Endothelial cell of umbilical vein (primary cell): ENCODE measurements around the gene CFL1. TPM values are rescaled to one million over a fixed set of nuclear protein-coding genes. Genes with fewer than 3 reads are reported as not detected.

ENCODE experiments used
- BruUV-seq: library from RNA; stranded (reverse); fragments of 400-500 nt; replicated peaks from 2 replicates; lab custom pipeline; 2021; lab: Mats Ljungman, UMichigan
- CTCF ChIA-PET: fragments of 300-600, 350-600 bp; sonication (Branson Sonifier 250); formaldehyde crosslinking; loops from one replicate; lab custom pipeline; 2021; ENCODE audit warnings: antibody characterized with exemption, inconsistent platforms; lab: Charles Lee
- POLR2A ChIA-PET: fragments of 300-600, 350-600 bp; sonication (Branson Sonifier 250); formaldehyde crosslinking; loops from one replicate; lab custom pipeline; 2021; ENCODE audit warnings: antibody characterized with exemption, inconsistent platforms; lab: Charles Lee
- DNase-seq: peaks from one replicate; pipeline ENCODE4 v3.0.0-alpha.2; 2011; ENCODE audit warnings: low read depth, low spot score
- FAIRE-seq: peaks from 2 replicates; lab custom pipeline; 2011; peaks lifted over from hg19 to GRCh38; lab: Jason Lieb, UNC
- H2AFZ ChIP-seq: 2 replicates; pipeline ENCODE4 v1.6.0; 2012; ENCODE audit warnings: low read depth, low read length, control low read depth, inconsistent platforms
- H3K27ac ChIP-seq: 2 replicates; pipeline ENCODE4 v1.5.1; 2011; ENCODE audit warnings: low read depth, mild to moderate bottlenecking, control low read depth, low read length, moderate library complexity; ENCODE audit not compliant: insufficient read depth
- H3K27me3 ChIP-seq, 2 experiments: 2 replicates each; pipeline versions ENCODE4 v1.6.0 to v1.6.1; 2011; ENCODE audit warnings: low read length in 2 of 2, mixed read lengths in 1 of 2; ENCODE audit not compliant: control insufficient read depth in 2 of 2, insufficient read depth in 2 of 2
- H3K36me3 ChIP-seq, 2 experiments: 2 replicates in 1 of 2; 3 replicates in 1 of 2; pipeline ENCODE4 v1.5.1; 2011; ENCODE audit warnings: low read length in 2 of 2, mild to moderate bottlenecking in 1 of 2, moderate library complexity in 1 of 2; ENCODE audit not compliant: control insufficient read depth in 2 of 2, insufficient read depth in 2 of 2; ENCODE audit errors: extremely low read depth in 1 of 2
- H3K4me1 ChIP-seq: 3 replicates; pipeline ENCODE4 v1.5.1; 2011; ENCODE audit warnings: mild to moderate bottlenecking, low read length; ENCODE audit not compliant: control insufficient read depth, insufficient read depth; ENCODE audit errors: extremely low read depth
- H3K4me2 ChIP-seq: 2 replicates; pipeline ENCODE4 v1.6.1; 2011; ENCODE audit warnings: low read length, control low read depth, mixed read lengths; ENCODE audit not compliant: insufficient read depth
- H3K4me3 ChIP-seq, 3 experiments: fragments of 200-600 bp in 1 of 3; sonication (generic), shearing (Covaris generic) in 1 of 3; replicated peaks in 1 of 3; 2 replicates each; pipeline ENCODE4 v1.5.1; 2011 to 2016; ENCODE audit warnings: control low read depth in 3 of 3, low read length in 3 of 3, mild to moderate bottlenecking in 2 of 3, inconsistent platforms in 1 of 3, low read depth in 1 of 3, moderate library complexity in 1 of 3; ENCODE audit not compliant: insufficient read depth in 1 of 3
- H3K79me2 ChIP-seq: 2 replicates; pipeline ENCODE4 v1.6.0; 2012; ENCODE audit warnings: low read length, inconsistent platforms; ENCODE audit not compliant: control insufficient read depth, insufficient read depth
- H3K9ac ChIP-seq: replicated peaks from 2 replicates; pipeline ENCODE3; 2011; ENCODE audit warnings: low read length, control low read depth; ENCODE audit not compliant: insufficient read depth; ENCODE audit errors: extremely low read depth
- H3K9me1 ChIP-seq: replicated peaks from 3 replicates; pipeline ENCODE4 v1.6.0; 2011; ENCODE audit warnings: mild to moderate bottlenecking, low read length; ENCODE audit not compliant: control insufficient read depth, insufficient read depth; ENCODE audit errors: extremely low read depth
- H3K9me3 ChIP-seq: replicated peaks from 2 replicates; pipeline ENCODE4 v1.5.1; 2012; ENCODE audit warnings: low read length, inconsistent platforms; ENCODE audit not compliant: control insufficient read depth, insufficient read depth
- H4K20me1 ChIP-seq: replicated peaks from 2 replicates; pipeline ENCODE3; 2011; ENCODE audit warnings: mild to moderate bottlenecking, low read length; ENCODE audit not compliant: control insufficient read depth, insufficient read depth; ENCODE audit errors: extremely low read depth
- CTCF ChIP-seq, 2 donors: IDR thresholded peaks; 1 replicate in 1 of 2; 2 replicates in 1 of 2; pipeline ENCODE4 v1.5.1; 2011; ENCODE audit warnings: low read length in 2 of 2, mild to moderate bottlenecking in 2 of 2, moderate library complexity in 2 of 2, control low read depth in 1 of 2, inconsistent platforms in 1 of 2, low read depth in 1 of 2; ENCODE audit not compliant: insufficient read depth in 1 of 2; ENCODE audit errors: extremely low read depth in 1 of 2
- EZH2 ChIP-seq: IDR thresholded peaks from 2 replicates; pipeline ENCODE4 v1.6.1; 2012; ENCODE audit warnings: borderline replicate concordance, low read depth, mild to moderate bottlenecking, moderate library complexity, low read length, inconsistent platforms; ENCODE audit not compliant: severe bottlenecking
- FOS ChIP-seq: IDR thresholded peaks from 2 replicates; pipeline ENCODE4 v1.6.1; 2011; ENCODE audit warnings: mild to moderate bottlenecking, low read length, moderate library complexity, borderline replicate concordance; ENCODE audit not compliant: insufficient read depth
- GATA2 ChIP-seq: IDR thresholded peaks from 2 replicates; pipeline ENCODE4 v1.7.0; 2011; ENCODE audit warnings: low read depth, mild to moderate bottlenecking, moderate library complexity, mixed read lengths, low read length; ENCODE audit not compliant: insufficient read length, insufficient read depth
- JUN ChIP-seq: IDR thresholded peaks from 2 replicates; pipeline ENCODE4 v1.6.1; 2011; ENCODE audit warnings: borderline replicate concordance, low read depth; ENCODE audit not compliant: insufficient read length, insufficient read depth
- MAX ChIP-seq: IDR thresholded peaks from 2 replicates; pipeline ENCODE4 v1.6.1; 2011; ENCODE audit not compliant: insufficient read depth, insufficient read length
- MYC ChIP-seq: IDR thresholded peaks from one replicate; pipeline ENCODE4 v1.6.1; 2011; ENCODE audit warnings: mild to moderate bottlenecking, low read depth, low read length
- POLR2A ChIP-seq: IDR thresholded peaks from 2 replicates; pipeline ENCODE4 v1.6.1; 2012; ENCODE audit warnings: low read depth, mild to moderate bottlenecking, control low read depth, low read length
- POLR2AphosphoS5 ChIP-seq: IDR thresholded peaks from 2 replicates; pipeline ENCODE4 v1.6.1; 2012; ENCODE audit warnings: low read depth, mild to moderate bottlenecking, control low read depth, low read length, moderate library complexity; ENCODE audit not compliant: insufficient read depth
- dilution Hi-C: fragments of 300-500 bp; cut with MboI; formaldehyde crosslinking; loops from one replicate; pipeline ENCODE4 v1.15.0; 2019; ENCODE audit warnings: low sequenced_read_pairs; ENCODE audit not compliant: extremely low pct_ligation_motif_present
- intact Hi-C: fragments of 100-400 bp; cut with micrococcal nuclease; formaldehyde crosslinking; loops from one replicate; pipeline ENCODE4 v1.10.0; 2022
- polyA plus RNA-seq, 4 experiments: library from polyadenylated mRNA; depleted of rRNA in 3 of 4; stranded (reverse) in 3 of 4; unstranded in 1 of 4; fragments of >200 nt; gene quantifications; 2 replicates each; pipeline versions ENCODE4 v1.2.1 to v1.2.3, GENCODE V29; 2011 to 2012; ENCODE audit warnings: missing spikeins in 1 of 4
- total RNA-seq: library from RNA; stranded (reverse); gene quantifications from 2 replicates; pipeline ENCODE4 v1.2.3, GENCODE V29; 2021

The CFL1 gene
- total and polyA plus RNA-seq, 2 donors (not counting 3 experiments of a cell fraction or from before 2014, with no cell fraction given): 1,844 to 2,403 TPM

- H3K9me3 ChIP-seq: no peaks in the 10 kb centered on the region
- POLR2A ChIA-PET: interaction anchor here (0.9 to 1.3 kb wide), 2 partner anchors 9 to 10 kb away, joined by 3 to 4 read pairs; partner anchors contain the start of gene MUS81
- no peak overlapping the region for H2AFZ ChIP-seq
- DNase-seq (no peak), FAIRE-seq (no peak)
- H3K79me2 ChIP-seq: peaks cover 18% of the 10 kb centered on the region
- no TSS peak for BruUV-seq
- no peak overlapping the region for H3K27ac ChIP-seq
- no peaks in the 10 kb centered on the region for H3K4me1 ChIP-seq
- dilution Hi-C loops: no loop called here
- TF ChIP-seq JUN: no peak
- no peak for TF ChIP-seq EZH2
- TF ChIP-seq POLR2AphosphoS5: no peak
- no peak for TF ChIP-seq GATA2
- no peak for TF ChIP-seq FOS
- TF ChIP-seq POLR2A: no peak
- TF ChIP-seq MAX: no peak
- H3K4me3 ChIP-seq: no peak overlapping the region
- peaks cover 18 to 30% of the 10 kb centered on the region in 2 experiments for H3K36me3 ChIP-seq
- no peak overlapping the region for H3K4me2 ChIP-seq
- CTCF ChIA-PET: interaction anchor here (1.2 to 3.7 kb wide), 5 partner anchors 10 to 70 kb away, joined by 3 to 18 read pairs (median 7); partner anchors contain the start of genes AP5B1, FIBP and MUS81
- H4K20me1 ChIP-seq: peaks cover 5% of the 10 kb centered on the region
- intact Hi-C loops: no loop called here
- H3K9ac ChIP-seq: no peak overlapping the region
- no peaks in the 10 kb centered on the region for H3K27me3 ChIP-seq
- no peaks in the 10 kb centered on the region for H3K9me1 ChIP-seq
Measured at GRCh38 chr11:65849771-65850216, 8.2 kb downstream of the CFL1 start.

GRCh38 chr11:65849366-65849765, 8.6 kb downstream of the CFL1 start:
- no TSS peak for BruUV-seq

More at GRCh38 chr11:65849366-65849765, 8.6 kb downstream of the CFL1 start:
- no peak overlapping the region for H3K9ac ChIP-seq
- H3K36me3 ChIP-seq: peaks cover 14 to 26% of the 10 kb centered on the region in 2 experiments
- no peak overlapping the region for H2AFZ ChIP-seq
- no peaks in the 10 kb centered on the region for H3K27me3 ChIP-seq
- DNase-seq: no peak
- ChIA-PET CTCF (interaction anchor here (1.2 to 3.7 kb wide), 5 partner anchors 10 to 69 kb away, joined by 3 to 18 read pairs (median 7); partner anchors contain the start of genes AP5B1, FIBP and MUS81), POLR2A (interaction anchor here (1.1 kb wide), 1 partner anchor 44 kb away, joined by 3 read pairs; no protein-coding TSS in a partner anchor)
- no peak overlapping the region for H3K27ac ChIP-seq
- TF ChIP-seq FOS: no peak
- TF ChIP-seq POLR2A: no peak
- TF ChIP-seq MAX: no peak
- TF ChIP-seq POLR2AphosphoS5: no peak
- no peak for TF ChIP-seq GATA2
- TF ChIP-seq JUN: no peak
- TF ChIP-seq CTCF (IDR thresholded peaks at IDR 0.05; ENCODE audit: extremely low read depth in 1 of 2, insufficient read depth in 1 of 2, low read depth in 1 of 2, low read length in 2 of 2): no peak
- no peak for TF ChIP-seq EZH2
- TF ChIP-seq MYC: no peak
- intact Hi-C loops: no loop called here
- no peak overlapping the region for H3K4me2 ChIP-seq
- FAIRE-seq: no peak
- no peaks in the 10 kb centered on the region for H3K9me3 ChIP-seq
- dilution Hi-C loops: no loop called here
- no peaks in the 10 kb centered on the region for H3K9me1 ChIP-seq
- peaks cover 5% of the 10 kb centered on the region for H4K20me1 ChIP-seq
- no peaks in the 10 kb centered on the region for H3K4me1 ChIP-seq
- no peak overlapping the region for H3K4me3 ChIP-seq
- peaks cover 13% of the 10 kb centered on the region for H3K79me2 ChIP-seq
